NCI-H82 treated with DMSO at 0.1 percent for 48 hours (cell line): Measurements from ENCODE around the gene IL36G.

ENCODE experiments used
- DNase-seq: peaks from one replicate; lab custom pipeline; 2025; ENCODE audit not compliant: unreplicated experiment; lab: John Stamatoyannopoulos, UW

The IL36G gene

DNA sequence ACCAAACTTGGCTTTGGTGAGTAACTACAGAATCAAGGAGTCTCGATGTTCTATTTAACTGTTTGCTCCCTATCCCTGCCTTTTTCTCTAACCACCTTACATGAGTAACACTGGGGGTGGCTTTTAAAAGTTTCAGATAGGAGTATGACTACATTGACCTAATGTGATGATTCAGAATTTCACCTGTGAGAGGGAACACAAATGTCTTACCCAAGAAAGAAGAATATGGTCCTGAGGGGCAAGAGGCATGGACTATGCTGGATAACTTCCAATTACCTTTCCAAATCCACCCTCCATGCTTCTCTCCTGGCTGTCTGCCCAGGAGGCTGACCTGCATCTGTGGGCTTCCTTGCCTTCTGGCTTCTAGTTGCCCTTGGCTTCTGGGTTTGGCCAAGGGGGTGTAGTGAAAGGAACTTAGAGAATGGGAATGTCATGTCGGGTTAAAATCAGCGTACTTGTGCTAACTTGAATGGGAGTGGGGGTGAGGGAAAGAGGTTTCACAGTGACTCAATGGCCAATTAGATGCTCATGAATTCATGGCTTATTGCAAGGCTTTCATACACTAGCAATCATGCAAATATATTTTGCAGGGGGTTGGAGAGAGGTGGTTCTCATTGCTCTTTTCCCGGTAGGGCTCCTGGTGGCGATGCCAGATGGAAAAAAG lies 5.3 kb upstream of the IL36G start:
- no peak for DNase-seq

GRCh38 chr2:112973156-112973555 lies 4.7 kb upstream of the IL36G start:
- no peak for DNase-seq

GRCh38 chr2:112979731-112980130 lies 1.9 kb downstream of the IL36G start:
- DNase-seq, result no peak

- no peak for DNase-seq
These were observed 2.7 kb downstream of the IL36G start for GRCh38 chr2:112980537-112980936.

DNA sequence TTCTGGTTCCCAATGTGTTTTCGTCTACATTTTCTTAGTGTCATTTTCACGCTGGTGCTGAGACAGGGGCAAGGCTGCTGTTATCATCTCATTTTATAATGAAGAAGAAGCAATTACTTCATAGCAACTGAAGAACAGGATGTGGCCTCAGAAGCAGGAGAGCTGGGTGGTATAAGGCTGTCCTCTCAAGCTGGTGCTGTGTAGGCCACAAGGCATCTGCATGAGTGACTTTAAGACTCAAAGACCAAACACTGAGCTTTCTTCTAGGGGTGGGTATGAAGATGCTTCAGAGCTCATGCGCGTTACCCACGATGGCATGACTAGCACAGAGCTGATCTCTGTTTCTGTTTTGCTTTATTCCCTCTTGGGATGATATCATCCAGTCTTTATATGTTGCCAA lies 7.3 kb downstream of the IL36G start:
- no peak for DNase-seq

GRCh38 chr2:112989611-112990010 lies 11.8 kb downstream of the IL36G start:
- DNase-seq, result no peak

- no peak for DNase-seq
These were observed 16.0 kb downstream of the IL36G start for GRCh38 chr2:112993831-112994230.

DNA sequence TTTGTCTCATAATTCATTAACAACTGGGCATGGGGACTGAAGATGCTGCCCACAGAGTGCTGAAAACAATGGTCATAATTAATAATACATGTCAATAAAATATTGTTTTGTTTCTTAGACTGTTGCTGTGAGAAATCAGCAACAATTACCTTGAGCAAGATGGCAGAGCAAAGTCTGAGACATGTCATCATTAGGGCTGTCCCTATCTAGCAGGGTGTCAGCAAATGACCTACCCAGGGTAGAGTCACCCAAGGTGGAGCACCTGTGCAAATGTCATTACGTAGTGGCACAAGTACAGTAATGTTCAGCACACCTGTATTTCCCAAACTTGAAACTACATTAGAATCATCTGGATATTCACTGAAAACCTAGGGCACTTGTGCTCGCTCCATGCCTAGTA lies 16.8 kb downstream of the IL36G start:
- DNase-seq, result no peak

- no peak for DNase-seq
These were observed 17.6 kb downstream of the IL36G start for GRCh38 chr2:112995346-112995920.

DNA sequence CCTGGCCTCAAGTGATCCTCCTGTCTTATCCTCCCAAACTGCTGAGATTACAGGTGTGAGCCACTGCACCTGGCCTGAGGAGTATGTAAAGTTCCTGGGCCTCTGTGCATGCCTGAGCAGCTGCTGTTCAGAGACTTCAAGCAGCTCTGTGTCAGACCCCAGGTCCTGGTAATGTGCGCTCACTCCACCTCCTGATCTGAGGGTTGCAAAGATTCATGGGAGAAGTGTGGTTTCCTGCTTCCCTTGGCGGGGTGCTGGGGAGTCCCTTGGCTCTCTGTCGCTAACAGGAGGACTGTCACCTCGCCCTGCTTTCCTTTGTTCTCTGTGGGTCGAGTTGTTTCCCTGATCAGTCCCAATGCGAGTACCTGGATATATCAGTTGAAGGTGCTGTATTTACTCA lies 18.8 kb downstream of the IL36G start:
- DNase-seq, result no peak

DNA sequence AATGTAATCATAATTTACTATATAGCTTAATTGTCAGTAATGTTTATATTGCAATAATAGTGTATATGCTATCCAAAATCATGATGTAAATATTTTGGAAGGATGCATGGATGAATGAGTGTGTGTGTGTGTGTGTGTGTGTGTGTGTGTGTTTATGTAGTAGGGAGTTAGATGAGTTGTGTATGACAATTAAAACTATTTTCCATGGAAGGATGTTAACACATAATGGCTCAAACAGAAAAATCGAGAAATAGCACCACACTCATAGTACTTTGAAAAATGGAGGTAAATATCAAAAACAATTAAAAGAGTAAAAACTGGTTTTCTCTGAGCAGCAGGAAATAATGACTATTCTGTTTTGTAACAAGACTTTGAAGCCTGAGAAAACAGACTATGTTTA lies 19.3 kb downstream of the IL36G start:
- DNase-seq, result no peak

- DNase-seq, result no peak
These were observed 22.6 kb downstream of the IL36G start for GRCh38 chr2:113000436-113000835.

GRCh38 chr2:113002677-113003076 lies 24.9 kb downstream of the IL36G start:
- DNase-seq, result no peak

GRCh38 chr2:113005030-113005509 lies 27.3 kb downstream of the IL36G start, which contains the start of gene IL36A:
Gene IL36A, plus strand, starts transcription at chr2:113005459. Its CDS starts 413 bp downstream, at chr2:113005872.
- no peak for DNase-seq

DNA sequence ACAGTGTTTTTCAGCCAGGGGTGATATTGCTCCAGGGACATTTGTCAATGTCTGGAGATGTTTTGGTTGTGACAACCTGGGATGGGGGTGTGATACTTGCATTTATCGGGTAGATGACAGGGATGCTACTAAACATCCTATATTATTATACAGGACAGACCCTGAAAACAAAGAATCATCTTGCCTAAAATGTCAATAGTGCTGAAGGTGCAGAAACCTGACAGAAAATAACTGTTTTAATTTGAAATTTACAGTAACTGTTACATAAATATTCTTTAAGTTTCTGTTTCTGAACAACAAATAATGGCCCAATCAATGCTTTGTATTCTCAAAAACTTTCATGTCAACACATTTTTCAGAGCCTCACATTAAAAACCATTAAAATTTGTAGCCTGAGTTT lies 29.4 kb downstream of the IL36G start:
- DNase-seq, result no peak

- DNase-seq, result no peak
These were observed 31.8 kb downstream of the IL36G start for GRCh38 chr2:113009622-113010021.

GRCh38 chr2:113010088-113010487 lies 32.3 kb downstream of the IL36G start:
- DNase-seq, result no peak

DNA sequence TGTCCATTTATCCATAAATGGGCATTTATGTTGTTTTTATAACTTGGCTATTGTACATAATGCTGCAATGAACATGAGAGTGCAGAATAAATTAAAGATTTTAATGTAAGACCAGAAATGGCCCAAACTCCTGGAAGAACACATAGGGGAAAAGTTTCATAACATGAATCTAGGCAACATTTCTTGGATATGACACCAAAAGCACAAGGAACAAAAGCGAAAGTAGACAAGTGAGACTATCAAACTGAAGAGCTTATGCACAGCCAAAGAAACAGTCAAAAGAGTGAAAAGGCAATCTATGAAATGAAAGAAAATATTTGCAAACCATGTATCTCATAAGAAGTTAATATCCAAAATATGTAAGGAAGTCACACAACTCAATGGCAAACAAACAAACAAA lies 33.3 kb downstream of the IL36G start:
- DNase-seq, result no peak

DNA sequence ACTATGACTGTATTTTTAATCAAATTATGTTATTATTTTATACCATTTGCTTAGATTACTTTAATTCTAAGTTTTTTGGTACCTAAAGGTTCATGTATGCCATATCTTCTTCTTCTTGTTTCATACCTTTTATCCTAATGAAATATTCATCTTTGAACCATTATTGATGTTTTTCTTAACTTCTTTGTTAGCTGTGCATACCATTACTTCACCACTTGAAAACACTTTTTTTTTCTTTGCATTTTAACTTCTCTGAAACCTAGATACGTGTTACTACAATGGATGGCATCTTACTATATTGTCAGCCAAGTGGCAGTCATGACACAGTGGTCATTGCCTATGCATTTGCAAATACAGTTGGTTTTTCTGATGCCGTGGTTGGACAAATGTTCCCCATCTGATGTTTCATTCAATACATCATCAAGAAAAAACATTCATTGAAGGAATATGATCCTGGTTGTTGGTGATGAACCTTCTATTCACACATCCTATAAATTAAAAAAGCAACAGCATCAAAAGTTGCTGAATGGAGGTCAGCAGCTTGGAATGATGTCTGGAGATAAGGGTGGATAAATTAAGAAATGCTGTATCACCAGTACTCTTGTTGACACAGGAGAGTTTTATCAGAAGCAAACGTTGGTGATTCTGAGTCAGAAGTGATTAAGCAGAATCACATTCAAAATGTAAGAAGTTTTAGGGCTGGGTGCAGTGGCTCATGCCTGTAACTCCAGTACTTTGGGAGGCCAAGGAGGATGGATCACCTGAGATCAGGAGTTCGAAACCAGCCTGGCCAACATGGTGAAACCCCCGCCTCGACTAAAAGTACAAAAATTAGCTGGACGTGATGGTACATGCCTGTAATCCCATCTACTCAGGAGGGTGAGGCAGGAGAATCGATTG lies 34.9 kb downstream of the IL36G start:
- no peak for DNase-seq

DNA sequence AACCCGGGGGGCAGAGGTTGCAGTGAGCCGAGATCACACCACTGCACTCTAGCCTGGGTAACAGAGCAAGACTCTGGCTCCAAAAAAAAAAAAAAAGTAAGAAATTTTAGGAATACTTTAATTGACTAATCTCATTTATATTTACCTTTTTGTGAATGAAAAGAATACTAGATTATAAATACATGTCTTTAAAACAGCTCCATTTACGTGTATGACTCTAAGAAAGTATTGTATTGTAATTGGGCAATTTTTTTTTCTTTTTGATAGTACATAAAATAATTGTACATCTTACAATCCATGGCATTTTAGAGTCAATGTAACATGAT lies 35.5 kb downstream of the IL36G start:
- DNase-seq, result no peak

GRCh38 chr2:113014067-113014466 lies 36.3 kb downstream of the IL36G start:
- no peak for DNase-seq

- DNase-seq, result no peak
These were observed 37.2 kb downstream of the IL36G start for GRCh38 chr2:113015042-113015441.
